ENCODE results near the gene ASIC4.

Gene ASIC4

GRCh38 chr2:219514196-219514761 is at the start of gene ASIC4:
Gene ASIC4 (plus strand): TSS chr2:219514482. CDS start chr2:219514725, 243 bp downstream.
- DNase-seq (ENCODE audit: low spot score) = peak; percentile 31

- no peak for DNase-seq (ENCODE audit: low spot score)
Observed at GRCh38 chr2:219465659-219466561, 48.4 kb upstream of the ASIC4 start.

- DNase-seq (ENCODE audit: low spot score) = no peak
Observed at GRCh38 chr2:219466816-219467735, 47.2 kb upstream of the ASIC4 start.

GRCh38 chr2:219467736-219468075 is 46.6 kb upstream of the ASIC4 start:
- DNase-seq (ENCODE audit: low spot score) = no peak

- DNase-seq (ENCODE audit: low spot score) = no peak
Observed at GRCh38 chr2:219468410-219469185, 45.7 kb upstream of the ASIC4 start.

GRCh38 chr2:219469186-219469724 is 45.0 kb upstream of the ASIC4 start:
- peak; percentile 91 for DNase-seq (ENCODE audit: low spot score)

GRCh38 chr2:219470429-219470828 is 43.9 kb upstream of the ASIC4 start:
- no peak for DNase-seq (ENCODE audit: low spot score)

- DNase-seq (ENCODE audit: low spot score) = no peak
Observed at GRCh38 chr2:219471476-219472371, 42.6 kb upstream of the ASIC4 start.

GRCh38 chr2:219472629-219473187 is 41.6 kb upstream of the ASIC4 start:
- DNase-seq (ENCODE audit: low spot score) = no peak

- no peak for DNase-seq (ENCODE audit: low spot score)
Observed at GRCh38 chr2:219473511-219473910, 40.8 kb upstream of the ASIC4 start.

GRCh38 chr2:219474285-219475060 is 39.8 kb upstream of the ASIC4 start:
- DNase-seq (ENCODE audit: low spot score) = no peak

GRCh38 chr2:219475278-219475677 is 39.0 kb upstream of the ASIC4 start:
- no peak for DNase-seq (ENCODE audit: low spot score)

GRCh38 chr2:219475697-219476651 is 38.3 kb upstream of the ASIC4 start:
- peak; percentile 45 for DNase-seq (ENCODE audit: low spot score)

GRCh38 chr2:219476652-219477151 is 37.6 kb upstream of the ASIC4 start:
- DNase-seq (ENCODE audit: low spot score) = no peak

GRCh38 chr2:219477179-219477578 is 37.1 kb upstream of the ASIC4 start:
- no peak for DNase-seq (ENCODE audit: low spot score)

- no peak for DNase-seq (ENCODE audit: low spot score)
Observed at GRCh38 chr2:219477815-219478214, 36.5 kb upstream of the ASIC4 start.

- no peak for DNase-seq (ENCODE audit: low spot score)
Observed at GRCh38 chr2:219478916-219479315, 35.4 kb upstream of the ASIC4 start.

GRCh38 chr2:219480004-219480403 is 34.3 kb upstream of the ASIC4 start:
- DNase-seq (ENCODE audit: low spot score) = no peak

Measured in AG08395 (cell line).